Effector memory CD8-positive, alpha-beta T cell (primary cell): ENCODE results near the gene PPM1H.
"Not testable (repeated sequence)": the region's sequence is repeated elsewhere in the genome, so short reads cannot be mapped to it uniquely, and the experiment has no call there.

Source experiments
- ATAC-seq: fragments of 150-1000 bp; cut with Tn5 transposase; replicated peaks from 2 replicates; pipeline ENCODE4 v1.10.0; 2021; ENCODE audit warnings: mild to moderate bottlenecking, moderate library complexity
- DNase-seq, 3 experiments: peaks; one replicate each; pipeline ENCODE4 v3.0.0; 2021
- H3K27ac Mint-ChIP-seq, 2 donors: one replicate each; pipeline ENCODE4 v1.8.0; 2022; ENCODE audit warnings: mild to moderate bottlenecking in 2 of 2, mixed read lengths in 2 of 2, moderate library complexity in 2 of 2
- H3K27me3 Mint-ChIP-seq, 2 donors: one replicate each; pipeline ENCODE4 v1.8.0; 2022; ENCODE audit warnings: mixed read lengths in 2 of 2
- H3K36me3 Mint-ChIP-seq: one replicate; pipeline ENCODE4 v1.8.0; 2022; ENCODE audit warnings: mild to moderate bottlenecking, moderate library complexity, mixed read lengths; ENCODE audit not compliant: insufficient read depth
- H3K4me1 Mint-ChIP-seq, 2 donors: one replicate each; pipeline ENCODE4 v1.8.0; 2022; ENCODE audit warnings: low read depth in 2 of 2, mixed read lengths in 2 of 2
- H3K4me3 Mint-ChIP-seq, 2 donors: one replicate each; pipeline ENCODE4 v1.8.0; 2022; ENCODE audit warnings: mild to moderate bottlenecking in 2 of 2, mixed read lengths in 2 of 2, moderate library complexity in 2 of 2
- H3K9me3 Mint-ChIP-seq, 2 donors: one replicate each; pipeline ENCODE4 v1.8.0; 2022; ENCODE audit warnings: mixed read lengths in 2 of 2

PPM1H gene

DNA sequence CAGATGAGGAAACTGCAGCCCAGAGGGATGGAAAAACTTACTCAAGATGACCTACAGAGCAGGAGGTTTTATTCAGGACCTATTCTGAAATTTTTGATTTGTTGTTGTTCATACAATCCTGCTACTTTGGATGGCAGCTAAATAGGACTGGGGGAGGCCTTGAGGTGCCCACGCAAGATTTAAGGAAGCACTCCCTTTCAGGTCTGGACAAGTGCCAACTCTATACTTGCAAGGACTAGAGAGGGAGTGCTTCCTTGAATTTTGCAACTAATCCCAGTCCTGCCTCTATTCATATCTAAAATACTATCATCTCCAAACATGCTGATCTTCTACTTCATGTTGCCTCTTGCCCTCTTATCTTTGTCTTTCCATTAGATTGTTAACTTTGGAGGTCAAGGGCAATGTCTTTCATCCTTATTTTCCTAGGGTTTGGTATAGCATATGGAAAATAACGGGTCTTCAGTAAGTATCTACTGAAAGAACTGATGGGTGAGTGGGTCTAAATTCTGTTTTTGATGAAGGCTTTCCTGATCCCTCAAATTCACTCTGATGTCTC, 28.6 kb upstream of the PPM1H start:
- H3K4me1 Mint-ChIP-seq, result no peaks in the 10 kb centered on the region
- no peak for DNase-seq
- no peaks in the 10 kb centered on the region for H3K36me3 Mint-ChIP-seq
- H3K9me3 Mint-ChIP-seq, result no peaks in the 10 kb centered on the region
- H3K27me3 Mint-ChIP-seq, result no peaks in the 10 kb centered on the region
- no peak overlapping the region for H3K4me3 Mint-ChIP-seq
- H3K27ac Mint-ChIP-seq, result no peak overlapping the region
- no peak for ATAC-seq

DNA sequence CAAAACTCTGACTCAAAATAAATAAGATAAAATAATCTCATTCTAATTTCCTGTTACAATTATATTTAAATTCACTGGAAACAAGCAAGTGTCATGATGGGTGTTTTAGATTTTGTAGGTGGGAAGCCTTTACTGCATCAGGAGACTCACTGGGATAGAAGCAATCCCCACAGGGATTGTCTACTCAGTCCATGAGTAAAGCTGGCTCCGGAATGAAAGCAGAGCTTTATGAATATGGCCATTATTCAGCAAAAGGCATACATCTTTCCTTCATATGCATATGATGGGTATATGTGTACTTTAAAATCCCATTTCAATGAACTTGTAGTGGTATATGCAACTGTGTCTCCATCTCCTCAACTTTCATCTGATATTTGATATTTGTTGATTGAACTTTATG, 25.4 kb upstream of the PPM1H start:
- no peak for ATAC-seq
- Mint-ChIP-seq H3K27ac (no peak overlapping the region), H3K4me3 (no peak overlapping the region), H3K36me3 (no peaks in the 10 kb centered on the region), H3K4me1 (no peaks in the 10 kb centered on the region), H3K9me3 (no peaks in the 10 kb centered on the region), H3K27me3 (no peaks in the 10 kb centered on the region)
- no peak for DNase-seq

DNA sequence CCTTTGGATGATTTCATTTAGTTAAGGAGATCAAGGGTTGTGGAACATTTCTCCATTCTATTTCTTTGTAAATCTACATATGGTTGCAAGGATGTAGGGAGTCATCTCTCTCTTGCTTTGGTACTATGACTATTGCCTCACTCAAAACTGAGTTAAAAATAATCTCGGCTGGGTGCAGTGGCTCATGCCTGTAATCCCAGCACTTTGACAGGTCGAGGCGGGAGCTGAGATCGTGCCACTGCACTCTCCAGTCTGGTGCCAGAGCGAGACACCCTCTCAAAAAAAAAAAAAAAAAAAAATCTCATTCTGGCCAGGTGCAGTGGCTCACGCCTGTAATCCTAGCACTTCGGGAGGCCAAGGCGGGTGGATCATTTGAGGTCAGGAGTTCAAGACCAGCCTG, 24.8 kb upstream of the PPM1H start:
- no peak overlapping the region for H3K27ac Mint-ChIP-seq
- DNase-seq (no peak), ATAC-seq (no peak)
- no peaks in the 10 kb centered on the region for H3K4me1 Mint-ChIP-seq
- H3K4me3 Mint-ChIP-seq, result no peak overlapping the region
- H3K36me3 Mint-ChIP-seq, result no peaks in the 10 kb centered on the region
- H3K27me3 Mint-ChIP-seq, result no peaks in the 10 kb centered on the region
- H3K9me3 Mint-ChIP-seq, result no peaks in the 10 kb centered on the region

DNA sequence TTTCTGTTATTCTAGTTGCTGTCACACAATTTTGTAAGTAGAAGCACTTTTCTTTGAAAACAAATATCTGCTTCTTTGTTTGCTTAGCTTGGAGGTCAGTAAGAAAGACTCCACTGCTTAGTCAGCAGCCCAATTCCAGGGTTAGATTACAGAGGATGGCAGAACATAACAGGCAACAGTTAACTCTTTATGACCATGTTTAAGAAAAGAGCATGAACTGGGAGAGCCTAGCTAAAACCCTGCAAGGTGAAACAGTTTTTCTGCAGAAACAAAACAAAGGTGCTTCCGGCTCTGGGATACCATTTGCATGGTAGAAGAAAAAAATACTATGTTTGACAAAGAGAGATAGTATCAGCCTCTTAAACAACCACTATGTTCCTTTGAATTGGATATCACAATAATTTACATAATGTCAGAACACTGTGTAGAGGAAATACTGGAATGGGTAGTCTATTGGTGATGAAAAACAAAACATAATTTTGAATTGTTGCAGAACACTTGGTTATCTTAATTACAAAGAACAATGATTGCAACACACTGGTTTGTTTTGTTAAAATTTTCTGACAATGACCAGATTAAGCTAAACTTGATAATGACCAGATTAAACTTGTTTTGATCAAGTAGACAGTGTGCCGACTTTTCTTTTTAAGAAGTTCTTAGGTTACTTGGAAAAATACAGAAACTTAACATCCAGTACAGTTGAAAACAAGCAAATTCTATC, 22.4 kb upstream of the PPM1H start:
- H3K4me1 Mint-ChIP-seq, result no peaks in the 10 kb centered on the region
- no peak overlapping the region for H3K4me3 Mint-ChIP-seq
- H3K36me3 Mint-ChIP-seq, result no peaks in the 10 kb centered on the region
- ATAC-seq (no peak), DNase-seq (no peak)
- no peaks in the 10 kb centered on the region for H3K27me3 Mint-ChIP-seq
- peaks cover 0 to 6% of the 10 kb centered on the region in 2 donors for H3K9me3 Mint-ChIP-seq
- no peak overlapping the region for H3K27ac Mint-ChIP-seq

DNA sequence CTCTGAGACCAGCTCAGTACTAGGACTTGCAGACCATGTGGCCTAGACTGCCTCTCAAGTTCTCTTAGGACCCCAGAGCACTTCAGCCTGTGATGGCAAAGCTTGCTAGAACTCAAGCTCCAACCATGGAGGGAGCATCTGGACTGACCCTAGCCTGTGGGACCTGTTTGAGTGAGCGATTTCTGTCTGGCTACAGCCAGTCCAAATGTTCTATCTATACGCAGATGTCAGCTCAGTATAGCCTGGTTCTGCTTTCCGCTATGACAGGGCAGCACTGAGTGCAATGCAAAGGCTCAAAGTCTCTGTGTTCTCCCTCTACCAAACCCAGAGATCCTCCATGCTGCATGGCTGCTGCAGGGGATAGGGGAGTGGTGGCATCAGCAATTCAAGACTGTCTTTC, 20.7 kb upstream of the PPM1H start:
- Mint-ChIP-seq H3K27ac (no peak overlapping the region), H3K9me3 (peaks cover 0 to 9% of the 10 kb centered on the region in 2 donors), H3K36me3 (no peaks in the 10 kb centered on the region), H3K4me3 (no peak overlapping the region), H3K4me1 (no peaks in the 10 kb centered on the region), H3K27me3 (no peaks in the 10 kb centered on the region)
- ATAC-seq (no peak), DNase-seq (no peak)

DNA sequence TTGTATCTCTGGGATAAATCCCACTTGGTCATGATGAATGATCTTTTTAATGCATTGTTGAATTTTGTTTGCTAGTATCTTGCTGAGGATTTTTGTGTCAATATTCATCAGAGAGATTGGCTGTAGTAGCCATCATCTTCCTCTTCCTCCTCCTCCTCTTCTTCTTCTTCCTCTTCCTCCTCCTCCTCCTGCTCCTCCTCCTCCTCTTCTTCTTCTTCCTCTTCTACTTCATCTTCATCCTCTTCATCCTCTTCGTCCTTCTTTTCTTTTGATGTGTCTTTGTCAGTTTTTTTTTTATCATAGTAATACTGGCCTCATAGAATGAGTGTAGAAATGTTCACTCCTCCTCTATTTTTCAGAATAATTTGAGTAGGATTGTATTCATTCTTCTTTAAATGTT, 15.4 kb upstream of the PPM1H start:
- Mint-ChIP-seq H3K27ac (no peak overlapping the region), H3K4me3 (no peak overlapping the region), H3K9me3 (peaks cover 0 to 9% of the 10 kb centered on the region in 2 donors), H3K36me3 (no peaks in the 10 kb centered on the region), H3K27me3 (peaks cover 0 to under 1% of the 10 kb centered on the region in 2 donors), H3K4me1 (no peaks in the 10 kb centered on the region)
- ATAC-seq, result no peak
- DNase-seq, result no peak

DNA sequence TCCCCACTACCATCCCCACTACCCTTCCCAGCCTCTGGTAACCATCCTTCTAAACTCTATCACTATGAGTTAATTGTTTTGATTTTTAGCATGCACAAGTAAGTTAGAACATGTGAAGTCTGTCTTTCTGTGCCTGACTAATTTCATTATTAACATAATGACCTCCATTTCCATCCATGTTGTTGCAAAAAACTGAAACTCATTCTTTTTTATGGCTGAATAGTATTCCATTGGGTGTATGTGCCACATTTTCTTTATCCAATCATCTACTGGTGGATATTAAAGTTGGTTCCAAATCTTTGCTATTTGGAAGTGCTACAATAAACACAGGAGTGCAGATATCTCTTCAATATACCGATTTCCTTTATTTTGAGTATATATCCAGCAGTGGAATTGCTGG, 13.2 kb upstream of the PPM1H start:
- Mint-ChIP-seq H3K27ac (no peak overlapping the region), H3K27me3 (peaks cover 10 to 13% of the 10 kb centered on the region in 2 donors), H3K4me3 (no peak overlapping the region), H3K36me3 (no peaks in the 10 kb centered on the region), H3K4me1 (no peaks in the 10 kb centered on the region), H3K9me3 (peaks cover 0 to 9% of the 10 kb centered on the region in 2 donors)
- no peak for ATAC-seq
- no peak for DNase-seq

DNA sequence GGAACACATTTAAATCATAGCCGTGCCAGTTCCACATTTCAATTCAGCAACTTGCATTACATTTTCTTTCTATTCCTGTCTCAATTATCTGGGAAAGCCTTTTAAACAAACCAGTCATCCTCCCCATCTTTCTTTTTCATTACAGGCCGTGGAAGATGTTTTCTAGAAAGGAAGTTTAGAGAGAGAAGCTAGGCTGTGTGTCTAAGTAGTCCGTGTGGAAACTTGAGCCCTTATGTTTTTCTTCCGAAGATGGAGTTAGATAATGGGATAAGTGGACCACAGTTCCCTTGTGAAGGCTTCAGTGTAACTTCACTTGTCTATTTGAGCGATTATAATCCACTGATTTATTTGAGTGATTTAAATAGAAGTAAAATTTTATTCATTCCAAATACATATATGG, 12.4 kb upstream of the PPM1H start:
- DNase-seq, result no peak
- H3K27ac Mint-ChIP-seq, result no peak overlapping the region

DNA sequence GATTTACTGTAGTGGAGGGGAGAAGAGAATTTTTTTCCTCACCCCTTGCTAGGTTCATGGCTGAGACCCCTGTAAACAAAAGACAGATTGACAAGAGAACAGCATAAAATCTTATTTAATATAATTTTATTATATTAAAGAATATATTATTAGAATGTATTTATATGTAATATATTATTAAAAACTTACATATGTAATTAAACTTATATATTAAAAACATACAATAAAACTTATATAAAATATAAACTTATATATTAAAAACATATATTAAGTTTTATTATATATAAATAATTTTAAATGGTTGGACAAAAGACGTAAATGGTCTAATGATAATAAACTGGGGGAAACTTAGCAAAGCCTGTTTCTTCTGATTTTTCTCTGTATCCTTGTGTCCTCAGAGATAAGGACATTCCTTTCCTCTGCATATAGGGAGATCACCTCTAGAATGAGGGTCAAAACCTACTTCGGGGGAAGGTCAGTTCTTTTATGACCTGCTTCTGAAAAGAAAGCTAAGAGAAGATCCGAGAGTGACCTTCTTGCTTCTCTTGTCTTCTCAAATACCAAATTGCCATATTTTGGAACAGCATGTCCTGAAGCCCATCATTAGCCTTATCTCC, 8.9 kb upstream of the PPM1H start:
- no peak overlapping the region for H3K4me3 Mint-ChIP-seq
- H3K27ac Mint-ChIP-seq, result no peak overlapping the region
- ATAC-seq, result no peak
- H3K36me3 Mint-ChIP-seq, result no peaks in the 10 kb centered on the region
- H3K4me1 Mint-ChIP-seq, result no peaks in the 10 kb centered on the region
- H3K27me3 Mint-ChIP-seq, result peaks cover 10 to 13% of the 10 kb centered on the region in 2 donors
- no peaks in the 10 kb centered on the region for H3K9me3 Mint-ChIP-seq
- no peak for DNase-seq

More for the DNA sequence above, 12.4 kb upstream of the PPM1H start:
- Mint-ChIP-seq H3K4me1 (no peaks in the 10 kb centered on the region), H3K4me3 (no peak overlapping the region), H3K27me3 (peaks cover 10 to 13% of the 10 kb centered on the region in 2 donors), H3K36me3 (no peaks in the 10 kb centered on the region), H3K9me3 (peaks cover 0 to 3% of the 10 kb centered on the region in 2 donors)
- no peak for ATAC-seq

DNA sequence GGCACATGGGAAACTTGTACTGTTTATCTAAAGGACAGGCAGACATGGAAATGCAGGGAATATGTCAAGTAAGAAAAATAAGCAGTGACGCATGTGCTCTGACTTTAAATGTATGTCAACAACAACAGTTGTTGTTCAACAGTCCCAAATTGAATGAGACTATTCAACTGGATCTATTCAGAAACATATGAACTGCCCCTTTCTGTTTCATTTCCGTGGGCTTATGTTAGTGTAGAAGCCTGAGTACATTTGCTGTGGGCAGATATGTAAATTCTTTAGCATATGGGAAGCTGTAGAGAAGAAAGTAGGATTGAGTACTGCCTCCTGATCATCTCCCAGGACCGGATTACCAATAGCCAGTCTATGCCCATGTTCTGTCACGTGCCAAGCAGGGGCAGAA, 7.4 kb upstream of the PPM1H start:
- H3K9me3 Mint-ChIP-seq, result not testable (repeated sequence)

DNA sequence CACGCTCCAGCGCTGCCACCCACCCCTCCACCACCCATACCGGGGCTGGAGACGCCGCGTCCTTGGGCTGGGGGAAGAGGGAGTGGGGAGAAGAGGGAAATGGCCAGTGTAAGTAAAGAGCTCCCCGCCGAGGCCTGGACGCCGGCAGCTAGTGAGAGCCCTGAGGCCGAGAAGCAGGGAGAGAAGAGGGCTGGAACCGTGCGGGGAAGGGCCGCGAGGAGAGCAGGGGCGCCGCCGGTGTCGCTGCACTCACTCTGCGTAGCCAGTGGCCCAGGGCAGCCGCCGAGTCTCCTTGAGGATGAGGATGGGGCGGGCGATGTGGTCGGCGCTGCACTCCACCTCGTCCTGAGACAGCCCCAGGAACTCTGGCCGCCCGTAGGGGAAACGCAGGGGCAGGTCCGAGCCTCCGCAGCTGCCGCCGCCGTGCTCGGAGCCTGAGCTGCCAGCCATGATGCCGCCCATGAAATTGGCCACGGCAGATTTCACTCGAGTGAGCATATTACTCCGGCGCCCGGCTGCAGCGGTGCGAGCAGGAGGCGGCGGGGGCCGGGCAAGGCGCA, 631 bp downstream of the PPM1H start:
- Mint-ChIP-seq H3K27ac (no peak overlapping the region), H3K27me3 (peaks cover 45 to 60% of the 10 kb centered on the region in 2 donors), H3K4me3 (peak overlapping the region; percentile 78), H3K9me3 (no peaks in the 10 kb centered on the region), H3K36me3 (no peaks in the 10 kb centered on the region), H3K4me1 (peaks cover 11 to 13% of the 10 kb centered on the region in 2 donors)
- ATAC-seq, result peak; percentile 10
- DNase-seq, result no peak

More for the DNA sequence above, 7.4 kb upstream of the PPM1H start:
- not testable (repeated sequence) for ATAC-seq, H3K36me3 Mint-ChIP-seq, DNase-seq, H3K27ac Mint-ChIP-seq, H3K4me1 Mint-ChIP-seq, H3K4me3 Mint-ChIP-seq
- H3K27me3 Mint-ChIP-seq, result peaks cover 11 to 13% of the 10 kb centered on the region in 2 donors

DNA sequence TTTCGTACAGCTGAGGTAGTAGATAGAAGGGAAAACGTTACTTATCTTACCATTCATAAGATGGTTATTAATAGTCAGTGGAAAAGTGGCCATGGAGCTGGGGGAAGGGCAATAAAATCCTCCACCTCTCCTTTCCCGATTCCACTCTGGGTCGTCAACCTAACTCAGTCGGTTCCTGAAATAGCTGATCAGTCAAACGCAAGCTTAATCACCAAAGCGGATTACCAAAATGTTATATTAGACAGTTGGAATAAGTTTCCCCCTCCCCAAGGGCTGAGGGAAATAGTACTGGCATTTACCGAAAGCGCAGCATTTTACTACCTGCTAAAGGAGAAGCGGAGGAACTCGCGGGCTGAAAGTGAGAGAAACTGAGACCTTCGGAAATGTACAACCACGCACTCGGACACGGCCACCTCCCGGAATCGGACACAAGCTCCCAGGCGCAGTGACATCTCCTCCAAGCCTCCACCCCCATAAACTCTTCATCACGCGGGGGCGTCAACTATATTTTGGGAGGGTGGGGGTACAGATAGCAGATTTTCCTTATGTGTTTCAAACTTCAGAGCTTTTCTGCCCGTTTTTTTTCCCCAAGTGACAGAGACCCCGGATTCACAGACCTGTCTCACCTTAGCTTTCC, 1.2 kb downstream of the PPM1H start:
- H3K9me3 Mint-ChIP-seq, result no peaks in the 10 kb centered on the region
- H3K4me1 Mint-ChIP-seq, result peaks cover 11 to 13% of the 10 kb centered on the region in 2 donors
- no peak overlapping the region for H3K27ac Mint-ChIP-seq
- peaks cover 45 to 60% of the 10 kb centered on the region in 2 donors for H3K27me3 Mint-ChIP-seq
- no peak for ATAC-seq
- no peak for DNase-seq
- peak overlapping the region; percentile 78 for H3K4me3 Mint-ChIP-seq
- H3K36me3 Mint-ChIP-seq, result no peaks in the 10 kb centered on the region

DNA sequence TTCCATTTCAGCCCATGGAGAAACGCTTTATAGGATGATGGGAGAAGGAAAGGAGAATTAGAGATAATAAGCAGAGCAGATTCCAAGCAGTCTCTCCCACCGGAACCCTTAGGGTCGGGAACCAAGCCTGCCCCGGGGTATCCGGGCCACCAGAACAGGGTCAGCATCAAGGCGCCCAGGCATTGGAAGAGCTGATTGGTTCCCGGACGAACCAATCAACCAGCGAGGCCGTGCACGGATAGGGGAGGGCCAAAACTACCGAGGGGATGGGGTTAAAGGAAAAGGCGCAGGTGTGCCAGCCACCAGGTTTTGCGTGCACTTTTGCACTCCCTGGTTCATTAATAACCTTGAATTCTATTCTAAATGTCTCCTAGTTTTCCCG, 1.7 kb downstream of the PPM1H start:
- H3K9me3 Mint-ChIP-seq, result no peaks in the 10 kb centered on the region
- H3K27ac Mint-ChIP-seq, result no peak overlapping the region
- peaks cover 45 to 60% of the 10 kb centered on the region in 2 donors for H3K27me3 Mint-ChIP-seq
- H3K4me1 Mint-ChIP-seq, result peaks cover 11 to 13% of the 10 kb centered on the region in 2 donors
- H3K4me3 Mint-ChIP-seq, result peak overlapping the region; percentile 78
- H3K36me3 Mint-ChIP-seq, result no peaks in the 10 kb centered on the region
- DNase-seq, result no peak
- no peak for ATAC-seq
